ENCODE results near the gene RIPK3. TPM values are rescaled to one million over a fixed set of nuclear protein-coding genes. Genes with fewer than 3 reads are reported as not detected.
"Not testable (repeated sequence)": the region's sequence is repeated elsewhere in the genome, so short reads cannot be mapped to it uniquely, and the experiment has no call there.

RIPK3 gene
- total RNA-seq, 1 donor from 2014 or later: 0.95 TPM

GRCh38 chr14:24388474-24389179, 48.8 kb upstream of the RIPK3 start:
- DNase-seq (ENCODE audit: low read depth) (no peak), FAIRE-seq (no peak)
- Histone ChIP-seq H3K4me1 (ENCODE audit: insufficient read depth, low read length) (peaks cover 4% of the 10 kb centered on the region), H3K4me2 (ENCODE audit: low read length) (no peak overlapping the region), H3K27ac (ENCODE audit: low read depth, low read length) (no peak overlapping the region), H2AFZ (ENCODE audit: low read depth, low read length) (no peak overlapping the region), H3K36me3 (ENCODE audit: insufficient read depth, low read length) (no peaks in the 10 kb centered on the region), H3K4me3 (ENCODE audit: insufficient read depth, low read depth, low read length) (no peak overlapping the region), H3K79me2 (ENCODE audit: insufficient read depth, low read length) (no peaks in the 10 kb centered on the region), H3K9me3 (ENCODE audit: insufficient read depth, low read depth, low read length) (peaks cover 2% of the 10 kb centered on the region), H3K9ac (ENCODE audit: low read length) (no peak overlapping the region), H4K20me1 (ENCODE audit: insufficient read depth, low read length) (no peaks in the 10 kb centered on the region), H3K27me3 (ENCODE audit: insufficient read depth, low read length) (peaks cover 7% of the 10 kb centered on the region)
- TF ChIP-seq CTCF (IDR thresholded peaks at IDR 0.05; ENCODE audit: insufficient read depth, low read depth, low read length) (no peak), EZH2 (IDR thresholded peaks at IDR 0.05; ENCODE audit: insufficient read depth, low read length) (no peak)
- Mint-ChIP-seq H3K27me3 (ENCODE audit: low read depth, unreplicated experiment) (peaks cover 3% of the 10 kb centered on the region), H3K9me3 (ENCODE audit: unreplicated experiment) (no peaks in the 10 kb centered on the region), H3K4me3 (ENCODE audit: unreplicated experiment) (no peak overlapping the region), H3K36me3 (ENCODE audit: low read depth, unreplicated experiment) (no peaks in the 10 kb centered on the region), H3K27ac (ENCODE audit: unreplicated experiment) (no peak overlapping the region), H3K4me1 (ENCODE audit: low read depth, unreplicated experiment) (peaks cover 8% of the 10 kb centered on the region)

- H3K36me3 ChIP-seq (ENCODE audit: insufficient read depth, low read length): not testable (repeated sequence)
Measured at GRCh38 chr14:24387579-24387978, 47.8 kb upstream of the RIPK3 start.

GRCh38 chr14:24387009-24387345, 47.2 kb upstream of the RIPK3 start:
- H3K9me3 Mint-ChIP-seq (ENCODE audit: unreplicated experiment): no peaks in the 10 kb centered on the region
- Histone ChIP-seq H3K27me3 (ENCODE audit: insufficient read depth, low read length) (peaks cover 7% of the 10 kb centered on the region), H4K20me1 (ENCODE audit: insufficient read depth, low read length) (no peaks in the 10 kb centered on the region), H3K4me3 (ENCODE audit: insufficient read depth, low read depth, low read length) (no peak overlapping the region), H3K4me2 (ENCODE audit: low read length) (no peak overlapping the region), H3K36me3 (ENCODE audit: insufficient read depth, low read length) (no peaks in the 10 kb centered on the region), H3K4me1 (ENCODE audit: insufficient read depth, low read length) (peaks cover 1% of the 10 kb centered on the region), H3K79me2 (ENCODE audit: insufficient read depth, low read length) (no peaks in the 10 kb centered on the region), H3K9me3 (ENCODE audit: insufficient read depth, low read depth, low read length) (peaks cover 2% of the 10 kb centered on the region), H2AFZ (ENCODE audit: low read depth, low read length) (no peak overlapping the region), H3K27ac (ENCODE audit: low read depth, low read length) (no peak overlapping the region), H3K9ac (ENCODE audit: low read length) (no peak overlapping the region)
- no peaks in the 10 kb centered on the region for H3K36me3 Mint-ChIP-seq (ENCODE audit: low read depth, unreplicated experiment)
- no peak overlapping the region for H3K4me3 Mint-ChIP-seq (ENCODE audit: unreplicated experiment)
- H3K4me1 Mint-ChIP-seq (ENCODE audit: low read depth, unreplicated experiment): peaks cover 5% of the 10 kb centered on the region
- no peak for TF ChIP-seq CTCF (IDR thresholded peaks at IDR 0.05; ENCODE audit: insufficient read depth, low read depth, low read length)
- no peak for TF ChIP-seq EZH2 (IDR thresholded peaks at IDR 0.05; ENCODE audit: insufficient read depth, low read length)
- no peak overlapping the region for H3K27ac Mint-ChIP-seq (ENCODE audit: unreplicated experiment)
- H3K27me3 Mint-ChIP-seq (ENCODE audit: low read depth, unreplicated experiment): peaks cover 3% of the 10 kb centered on the region
- DNase-seq (ENCODE audit: low read depth) (no peak), FAIRE-seq (no peak)

More at GRCh38 chr14:24387579-24387978, 47.8 kb upstream of the RIPK3 start:
- DNase-seq (ENCODE audit: low read depth); H3K9ac ChIP-seq (ENCODE audit: low read length); H3K36me3 Mint-ChIP-seq (ENCODE audit: low read depth, unreplicated experiment); H3K27me3 ChIP-seq (ENCODE audit: insufficient read depth, low read length); H3K4me2 ChIP-seq (ENCODE audit: low read length); H3K4me1 ChIP-seq (ENCODE audit: insufficient read depth, low read length); H3K27me3 Mint-ChIP-seq (ENCODE audit: low read depth, unreplicated experiment); FAIRE-seq; H3K79me2 ChIP-seq (ENCODE audit: insufficient read depth, low read length); H3K4me1 Mint-ChIP-seq (ENCODE audit: low read depth, unreplicated experiment); H4K20me1 ChIP-seq (ENCODE audit: insufficient read depth, low read length); H3K4me3 Mint-ChIP-seq (ENCODE audit: unreplicated experiment); H3K9me3 Mint-ChIP-seq (ENCODE audit: unreplicated experiment); H3K4me3 ChIP-seq (ENCODE audit: insufficient read depth, low read depth, low read length); H3K27ac ChIP-seq (ENCODE audit: low read depth, low read length); H2AFZ ChIP-seq (ENCODE audit: low read depth, low read length); H3K27ac Mint-ChIP-seq (ENCODE audit: unreplicated experiment); H3K9me3 ChIP-seq (ENCODE audit: insufficient read depth, low read depth, low read length): not testable (repeated sequence)

Measured in astrocyte (in vitro differentiated cells and primary cell).